SU-DHL-6 (cell line): ENCODE measurements around the gene ANXA10.

Experiments used
- H2AFZ ChIP-seq: fragments of 200-600 bp; sonication (generic); 2 replicates; pipeline ENCODE4 v1.6.1; 2014; ENCODE audit warnings: low read depth, mild to moderate bottlenecking, moderate library complexity, mixed read lengths, antibody characterized with exemption, low read length; ENCODE audit not compliant: severe bottlenecking
- H3F3A ChIP-seq: fragments of 200-600 bp; shearing (Covaris generic); 2 replicates; pipeline ENCODE4 v1.6.0; 2016; ENCODE audit warnings: antibody characterized with exemption, mild to moderate bottlenecking; ENCODE audit not compliant: insufficient read depth
- H3K27ac ChIP-seq: fragments of 200-600 bp; sonication (generic); 2 replicates; pipeline ENCODE4 v1.5.1; 2016; ENCODE audit warnings: low read depth, mild to moderate bottlenecking, low read length, moderate library complexity, mixed read lengths
- H3K27me3 ChIP-seq: fragments of 200-600 bp; sonication (generic), shearing (Covaris generic); 2 replicates; pipeline ENCODE4 v1.6.0; 2014; ENCODE audit warnings: mild to moderate bottlenecking, low read length
- H3K36me3 ChIP-seq: fragments of 200-600 bp; sonication (generic); 2 replicates; pipeline ENCODE4 v1.6.1; 2014; ENCODE audit warnings: mild to moderate bottlenecking, low read length, mixed read lengths
- H3K4me2 ChIP-seq: fragments of 300-600, 200-600 bp; shearing (Covaris generic), sonication (generic); 2 replicates; pipeline ENCODE4 v1.6.0; 2014; ENCODE audit warnings: low read length, low read depth, mild to moderate bottlenecking; ENCODE audit not compliant: poor library complexity, severe bottlenecking
- H3K4me3 ChIP-seq: fragments of 200-600 bp; sonication (generic); 2 replicates; pipeline ENCODE4 v1.5.1; 2014; ENCODE audit warnings: antibody characterized with exemption, low read length, mild to moderate bottlenecking, mixed read lengths; ENCODE audit not compliant: insufficient read depth, poor library complexity, severe bottlenecking
- H3K79me2 ChIP-seq: fragments of 200-600 bp; sonication (generic); 2 replicates; pipeline ENCODE4 v1.6.1; 2014; ENCODE audit warnings: mild to moderate bottlenecking, low read length, moderate library complexity; ENCODE audit not compliant: insufficient read depth
- H3K9ac ChIP-seq: fragments of 200-600 bp; sonication (generic); 2 replicates; pipeline ENCODE4 v1.7.0; 2014; ENCODE audit warnings: mild to moderate bottlenecking, low read length
- H3K9me2 ChIP-seq: fragments of 200-600 bp; sonication (generic); replicated peaks from 2 replicates; pipeline ENCODE4 v1.6.1; 2014; ENCODE audit warnings: low read length; ENCODE audit not compliant: insufficient read depth
- H3K9me3 ChIP-seq: fragments of 200-600 bp; sonication (generic); 2 replicates; pipeline ENCODE4 v1.6.1; 2014; ENCODE audit warnings: low read length, mixed read lengths; ENCODE audit not compliant: insufficient read depth
- H4K20me1 ChIP-seq: fragments of 200-600 bp; sonication (generic); 2 replicates; pipeline ENCODE4 v1.6.1; 2014; ENCODE audit warnings: low read depth, mild to moderate bottlenecking, antibody characterized with exemption, low read length, moderate library complexity, mixed read lengths
- CTCF ChIP-seq: fragments of 200-600 bp; sonication (generic); IDR thresholded peaks from one replicate; pipeline ENCODE4 v1.5.1; 2017; ENCODE audit warnings: antibody characterized with exemption, mild to moderate bottlenecking, low read length, moderate library complexity; ENCODE audit not compliant: insufficient read depth, poor library complexity, severe bottlenecking
- EZH2phosphoT487 ChIP-seq: fragments of 200-600 bp; sonication (generic), shearing (Covaris generic); conservative IDR thresholded peaks from 2 replicates; pipeline ENCODE4 v1.6.1; 2018; ENCODE audit warnings: mild to moderate bottlenecking, antibody characterized with exemption, low read length, moderate library complexity, mixed read lengths

ANXA10 gene

GRCh38 chr4:168092176-168092712 is at the start of gene ANXA10:
Gene ANXA10 (plus strand): TSS chr4:168092537. CDS start chr4:168092701, 164 bp downstream.
- no peaks in the 10 kb centered on the region for H3K27me3 ChIP-seq
- no peaks in the 10 kb centered on the region for H3K9me2 ChIP-seq
- H4K20me1 ChIP-seq: no peaks in the 10 kb centered on the region
- no peak within 1 kb of the TSS for H3K4me2 ChIP-seq
- no peak within 1 kb of the TSS for H3K9ac ChIP-seq
- no peaks in the 10 kb centered on the region for H3K9me3 ChIP-seq
- H3K27ac ChIP-seq: no peak within 1 kb of the TSS
- H3K4me3 ChIP-seq: no peak within 1 kb of the TSS
- no peaks in the 10 kb centered on the region for H3K36me3 ChIP-seq
- no peaks in the 10 kb centered on the region for H3K79me2 ChIP-seq
- TF ChIP-seq EZH2phosphoT487 (no peak), CTCF (no peak)
- H3F3A ChIP-seq: no peaks in the 10 kb centered on the region
- H2AFZ ChIP-seq: no peak within 1 kb of the TSS

- Histone ChIP-seq H3K27ac (no peak overlapping the region), H3K9me3 (no peaks in the 10 kb centered on the region), H3K79me2 (no peaks in the 10 kb centered on the region), H3K36me3 (no peaks in the 10 kb centered on the region), H3F3A (no peaks in the 10 kb centered on the region), H3K4me3 (no peak overlapping the region), H2AFZ (no peak overlapping the region), H3K4me2 (no peak overlapping the region), H3K27me3 (no peaks in the 10 kb centered on the region), H4K20me1 (no peaks in the 10 kb centered on the region), H3K9ac (no peak overlapping the region), H3K9me2 (no peaks in the 10 kb centered on the region)
- TF ChIP-seq EZH2phosphoT487: no peak
- no peak for TF ChIP-seq CTCF
Observed at GRCh38 chr4:168045354-168045753, 47.0 kb upstream of the ANXA10 start.

GRCh38 chr4:168050002-168050401 is 42.3 kb upstream of the ANXA10 start:
- Histone ChIP-seq H3K9ac (no peak overlapping the region), H3K27me3 (no peaks in the 10 kb centered on the region), H3K27ac (no peak overlapping the region), H3K4me2 (no peak overlapping the region), H3K9me3 (no peaks in the 10 kb centered on the region), H3K79me2 (no peaks in the 10 kb centered on the region), H3F3A (no peaks in the 10 kb centered on the region), H3K36me3 (no peaks in the 10 kb centered on the region), H4K20me1 (no peaks in the 10 kb centered on the region), H3K9me2 (no peaks in the 10 kb centered on the region), H3K4me3 (no peak overlapping the region), H2AFZ (no peak overlapping the region)
- TF ChIP-seq CTCF: no peak
- TF ChIP-seq EZH2phosphoT487: no peak
